Activated T-helper 2 cell treated with anti-CD3 and anti-CD28 coated beads, Interferon-gamma antibody, Interleukin-2, Interleukin-4, amounts not matched to agents 10 μg/mL and 5 μg/mL and 100 μg/mL, durations not matched to agents 14 hours and 24 hours and 36 hours (primary cell): ENCODE data around the gene ALDH1A1. TPM values are rescaled to one million over a fixed set of nuclear protein-coding genes. Genes with fewer than 3 reads are reported as not detected.

Experiments used
- DNase-seq: peaks from one replicate; pipeline ENCODE4 v3.0.0; 2021; ENCODE audit warnings: low spot score
- H3K27ac Mint-ChIP-seq: one replicate; pipeline ENCODE4 v1.8.0; 2021; ENCODE audit warnings: mixed read lengths
- H3K27me3 Mint-ChIP-seq: one replicate; pipeline ENCODE4 v1.8.0; 2021; ENCODE audit warnings: low read depth, mixed read lengths
- H3K36me3 Mint-ChIP-seq: one replicate; pipeline ENCODE4 v1.8.0; 2021; ENCODE audit warnings: low read depth, mixed read lengths
- H3K4me1 Mint-ChIP-seq: one replicate; pipeline ENCODE4 v1.8.0; 2021; ENCODE audit warnings: low read depth, mixed read lengths
- H3K4me3 Mint-ChIP-seq: one replicate; pipeline ENCODE4 v1.8.0; 2021; ENCODE audit warnings: low read depth, mild to moderate bottlenecking, moderate library complexity, mixed read lengths
- H3K9me3 Mint-ChIP-seq: one replicate; pipeline ENCODE4 v1.8.0; 2021; ENCODE audit warnings: mixed read lengths
- intact Hi-C: fragments of 100-400 bp; cut with micrococcal nuclease; formaldehyde crosslinking; loops from one replicate; pipeline ENCODE4 v1.15.1; 2023
- total RNA-seq: library from RNA; stranded (reverse); gene quantifications from 2 replicates; pipeline ENCODE4 v1.2.3, GENCODE V29; 2022

ALDH1A1 gene
- total RNA-seq = not detected in 2 replicates

- intact Hi-C loops = no loop called here
Observed at GRCh38 chr9:72952914-72953313, at the start of gene ALDH1A1. TSS of gene ALDH1A1 (minus strand) at chr9:72953053. CDS start at chr9:72953000, 53 bp downstream.

GRCh38 chr9:73001860-73002259 lies 49.0 kb upstream of the ALDH1A1 start:
- no peak for DNase-seq
- no peak overlapping the region for H3K4me3 Mint-ChIP-seq
- no peaks in the 10 kb centered on the region for H3K9me3 Mint-ChIP-seq
- intact Hi-C loops = no loop called here
- no peak overlapping the region for H3K27ac Mint-ChIP-seq
- no peaks in the 10 kb centered on the region for H3K4me1 Mint-ChIP-seq
- no peaks in the 10 kb centered on the region for H3K36me3 Mint-ChIP-seq
- H3K27me3 Mint-ChIP-seq = peaks cover 6% of the 10 kb centered on the region

More at GRCh38 chr9:72952914-72953313, at the start of gene ALDH1A1:
- H3K36me3 Mint-ChIP-seq = no peaks in the 10 kb centered on the region
- H3K4me1 Mint-ChIP-seq = no peaks in the 10 kb centered on the region
- no peak within 1 kb of the TSS for H3K4me3 Mint-ChIP-seq
- no peak for DNase-seq
- H3K27me3 Mint-ChIP-seq = peaks cover 24% of the 10 kb centered on the region
- H3K27ac Mint-ChIP-seq = no peak within 1 kb of the TSS
- no peaks in the 10 kb centered on the region for H3K9me3 Mint-ChIP-seq

- intact Hi-C loops = no loop called here
- H3K27ac Mint-ChIP-seq = no peak overlapping the region
- H3K4me3 Mint-ChIP-seq = no peak overlapping the region
- no peaks in the 10 kb centered on the region for H3K4me1 Mint-ChIP-seq
- peaks cover 13% of the 10 kb centered on the region for H3K27me3 Mint-ChIP-seq
- no peaks in the 10 kb centered on the region for H3K36me3 Mint-ChIP-seq
- no peak for DNase-seq
- no peaks in the 10 kb centered on the region for H3K9me3 Mint-ChIP-seq
Observed at GRCh38 chr9:72998363-72998762, 45.5 kb upstream of the ALDH1A1 start.

- no peak for DNase-seq
- H3K27ac Mint-ChIP-seq = no peak overlapping the region
- H3K27me3 Mint-ChIP-seq = peaks cover 15% of the 10 kb centered on the region
- intact Hi-C loops = no loop called here
- no peaks in the 10 kb centered on the region for H3K9me3 Mint-ChIP-seq
- no peaks in the 10 kb centered on the region for H3K36me3 Mint-ChIP-seq
- no peaks in the 10 kb centered on the region for H3K4me1 Mint-ChIP-seq
- H3K4me3 Mint-ChIP-seq = no peak overlapping the region
Observed at GRCh38 chr9:72997387-72997995, 44.6 kb upstream of the ALDH1A1 start.

- H3K27ac Mint-ChIP-seq = no peak overlapping the region
- H3K4me1 Mint-ChIP-seq = no peaks in the 10 kb centered on the region
- DNase-seq = no peak
- H3K9me3 Mint-ChIP-seq = no peaks in the 10 kb centered on the region
- no peak overlapping the region for H3K4me3 Mint-ChIP-seq
- peaks cover 18% of the 10 kb centered on the region for H3K27me3 Mint-ChIP-seq
- intact Hi-C loops = no loop called here
- no peaks in the 10 kb centered on the region for H3K36me3 Mint-ChIP-seq
Observed at GRCh38 chr9:72996684-72997314, 43.9 kb upstream of the ALDH1A1 start.

- intact Hi-C loops = no loop called here
- H3K27ac Mint-ChIP-seq = no peak overlapping the region
- H3K27me3 Mint-ChIP-seq = peaks cover 18% of the 10 kb centered on the region
- no peaks in the 10 kb centered on the region for H3K36me3 Mint-ChIP-seq
- no peaks in the 10 kb centered on the region for H3K9me3 Mint-ChIP-seq
- H3K4me3 Mint-ChIP-seq = no peak overlapping the region
- no peaks in the 10 kb centered on the region for H3K4me1 Mint-ChIP-seq
- no peak for DNase-seq
Observed at GRCh38 chr9:72996114-72996513, 43.3 kb upstream of the ALDH1A1 start.

- H3K36me3 Mint-ChIP-seq = no peaks in the 10 kb centered on the region
- no peak overlapping the region for H3K27ac Mint-ChIP-seq
- H3K27me3 Mint-ChIP-seq = peaks cover 18% of the 10 kb centered on the region
- H3K4me1 Mint-ChIP-seq = no peaks in the 10 kb centered on the region
- DNase-seq = no peak
- H3K9me3 Mint-ChIP-seq = no peaks in the 10 kb centered on the region
- H3K4me3 Mint-ChIP-seq = no peak overlapping the region
- intact Hi-C loops = no loop called here
Observed at GRCh38 chr9:72995131-72996024, 42.5 kb upstream of the ALDH1A1 start.

GRCh38 chr9:72991772-72992171 lies 38.9 kb upstream of the ALDH1A1 start:
- peaks cover 11% of the 10 kb centered on the region for H3K27me3 Mint-ChIP-seq
- H3K4me1 Mint-ChIP-seq = no peaks in the 10 kb centered on the region
- no peak overlapping the region for H3K27ac Mint-ChIP-seq
- H3K36me3 Mint-ChIP-seq = no peaks in the 10 kb centered on the region
- no peak for DNase-seq
- no peak overlapping the region for H3K4me3 Mint-ChIP-seq
- H3K9me3 Mint-ChIP-seq = no peaks in the 10 kb centered on the region
- intact Hi-C loops = no loop called here

- Mint-ChIP-seq H3K27ac (no peak overlapping the region), H3K4me1 (no peaks in the 10 kb centered on the region), H3K36me3 (no peaks in the 10 kb centered on the region), H3K4me3 (no peak overlapping the region), H3K9me3 (no peaks in the 10 kb centered on the region), H3K27me3 (peaks cover 8% of the 10 kb centered on the region)
- intact Hi-C loops = no loop called here
- DNase-seq = no peak
Observed at GRCh38 chr9:72990397-72991182, 37.7 kb upstream of the ALDH1A1 start.

GRCh38 chr9:72986522-72987116 lies 33.8 kb upstream of the ALDH1A1 start:
- Mint-ChIP-seq H3K27me3 (no peaks in the 10 kb centered on the region), H3K27ac (no peak overlapping the region), H3K9me3 (no peaks in the 10 kb centered on the region), H3K4me3 (no peak overlapping the region), H3K4me1 (no peaks in the 10 kb centered on the region), H3K36me3 (no peaks in the 10 kb centered on the region)
- DNase-seq = no peak
- intact Hi-C loops = no loop called here

- H3K9me3 Mint-ChIP-seq = no peaks in the 10 kb centered on the region
- intact Hi-C loops = no loop called here
- DNase-seq = no peak
- no peaks in the 10 kb centered on the region for H3K27me3 Mint-ChIP-seq
- H3K36me3 Mint-ChIP-seq = no peaks in the 10 kb centered on the region
- H3K4me3 Mint-ChIP-seq = no peak overlapping the region
- no peaks in the 10 kb centered on the region for H3K4me1 Mint-ChIP-seq
- H3K27ac Mint-ChIP-seq = no peak overlapping the region
Observed at GRCh38 chr9:72985746-72986145, 32.9 kb upstream of the ALDH1A1 start.

GRCh38 chr9:72984991-72985390 lies 32.1 kb upstream of the ALDH1A1 start:
- Mint-ChIP-seq H3K27ac (no peak overlapping the region), H3K36me3 (no peaks in the 10 kb centered on the region), H3K27me3 (no peaks in the 10 kb centered on the region), H3K4me1 (no peaks in the 10 kb centered on the region), H3K4me3 (no peak overlapping the region), H3K9me3 (no peaks in the 10 kb centered on the region)
- DNase-seq = no peak
- intact Hi-C loops = no loop called here
